HepG2 (cell line): ENCODE data around the gene C6orf132. TPM values are rescaled to one million over a fixed set of nuclear protein-coding genes. Genes with fewer than 3 reads are reported as not detected.

Experiments
- AFF4 ChIP-seq: sonication (generic); formaldehyde crosslinking; IDR thresholded peaks from 2 replicates; pipeline ENCODE4 v1.4.0; 2020; ENCODE audit warnings: missing genetic modification reagents
- ARNTL ChIP-seq: sonication (generic); formaldehyde crosslinking; IDR thresholded peaks from 2 replicates; pipeline ENCODE4 v1.4.0; 2020; ENCODE audit warnings: mild to moderate bottlenecking, missing genetic modification reagents
- EED ChIP-seq: sonication (generic); formaldehyde crosslinking; IDR thresholded peaks from 2 replicates; pipeline ENCODE4 v1.5.0; 2020; ENCODE audit warnings: mild to moderate bottlenecking, missing genetic modification reagents
- HDAC1 ChIP-seq: sonication (generic); formaldehyde crosslinking; IDR thresholded peaks from 2 replicates; pipeline ENCODE4 v1.5.1; 2020; ENCODE audit warnings: mild to moderate bottlenecking, missing genetic modification reagents
- HMG20A ChIP-seq: IDR thresholded peaks from 2 replicates; pipeline ENCODE4 v1.6.1; 2016; ENCODE audit warnings: borderline replicate concordance
- KLF16 ChIP-seq, 2 experiments: sonication (generic) in 1 of 2; formaldehyde crosslinking in 1 of 2; IDR thresholded peaks; 2 replicates each; pipeline versions ENCODE4 v1.6.1 to v1.8.0; 2016 to 2023; ENCODE audit warnings: missing genetic modification reagents in 2 of 2, missing compliant biosample characterization in 1 of 2
- LBX2 ChIP-seq: sonication (generic); formaldehyde crosslinking; IDR thresholded peaks from 2 replicates; pipeline ENCODE4 v1.5.0; 2020; ENCODE audit warnings: missing genetic modification reagents, mild to moderate bottlenecking, borderline replicate concordance
- SAP130 ChIP-seq: IDR thresholded peaks from 2 replicates; pipeline ENCODE4 v1.6.1; 2016; ENCODE audit warnings: low read depth
- SNAPC4 ChIP-seq: sonication (generic); formaldehyde crosslinking; IDR thresholded peaks from 2 replicates; pipeline ENCODE4 v1.4.0; 2020; ENCODE audit warnings: mild to moderate bottlenecking, missing genetic modification reagents
- ZBTB26 ChIP-seq: IDR thresholded peaks from 2 replicates; pipeline ENCODE4 v1.6.1; 2016; ENCODE audit warnings: missing compliant biosample characterization, missing genetic modification reagents, borderline replicate concordance
- ZFYVE20 ChIP-seq: sonication (generic); formaldehyde crosslinking; IDR thresholded peaks from 2 replicates; pipeline ENCODE4 v1.8.0; 2023; ENCODE audit warnings: low read depth, mild to moderate bottlenecking, moderate library complexity, missing genetic modification reagents, borderline replicate concordance
- ZNF18 ChIP-seq: sonication (generic); formaldehyde crosslinking; IDR thresholded peaks from 2 replicates; pipeline ENCODE4 v1.8.0; 2022; ENCODE audit warnings: mild to moderate bottlenecking, missing genetic modification reagents; ENCODE audit not compliant: insufficient replicate concordance
- ZNF317 ChIP-seq: sonication (generic); formaldehyde crosslinking; IDR thresholded peaks from 2 replicates; pipeline ENCODE4 v1.5.0; 2020; ENCODE audit warnings: mild to moderate bottlenecking, missing genetic modification reagents
- ZNF775 ChIP-seq: sonication (generic); formaldehyde crosslinking; IDR thresholded peaks from 2 replicates; pipeline ENCODE4 v1.4.0; 2020; ENCODE audit warnings: missing genetic modification reagents, mild to moderate bottlenecking, moderate library complexity, borderline replicate concordance
- polyA plus RNA-seq, 8 experiments: library from polyadenylated mRNA; depleted of rRNA in 3 of 8; stranded (reverse) in 7 of 8; unstranded in 1 of 8; fragments of >200 nt; fragmentation: Illumina TruSeq in 4 of 8; extraction: Trizol in 4 of 8; gene quantifications; 2 replicates each; pipeline versions ENCODE4 v1.2.1 to v1.2.3, GENCODE V29; 2011 to 2016; ENCODE audit warnings: low read depth in 4 of 8, missing spikeins in 1 of 8, mixed read lengths in 1 of 8; ENCODE audit not compliant: insufficient read depth in 1 of 8
- total RNA-seq, 5 experiments: library from RNA; depleted of rRNA; stranded (reverse); fragments of >200 nt; fragmentation: Illumina TruSeq; extraction: Trizol; gene quantifications; 2 replicates each; pipeline ENCODE4 v1.2.3, GENCODE V29; 2016; ENCODE audit warnings: low read depth in 1 of 5

C6orf132 gene
- total and polyA plus RNA-seq, 2 of the 13 experiments (the other 11 are each of a cell fraction or from before 2014, with no cell fraction given): 0.78 to 3.0 TPM

GRCh38 chr6:42100029-42100901, 42.2 kb downstream of the C6orf132 start (continued):
- no peak for TF ChIP-seq ZNF317
- no peak for TF ChIP-seq ZBTB26 (CRISPR knock-in tag)
- no peak for TF ChIP-seq ARNTL (CRISPR knock-in tag)
- TF ChIP-seq SNAPC4 (CRISPR knock-in tag): no peak
- no peak for TF ChIP-seq LBX2 (CRISPR knock-in tag)
- TF ChIP-seq ZFYVE20 (CRISPR knock-in tag): no peak
- TF ChIP-seq EED (CRISPR knock-in tag): no peak
- no peak for TF ChIP-seq AFF4 (CRISPR knock-in tag)
- TF ChIP-seq ZNF775: no peak
- TF ChIP-seq KLF16 (CRISPR knock-in tag; IDR thresholded peaks at IDR 0.05): no peak
- no peak for TF ChIP-seq ZNF18 (CRISPR knock-in tag)
- TF ChIP-seq HDAC1 (CRISPR knock-in tag): peak; percentile 43; the same call in 1 of the 2 replicates
- peak; percentile 81 for TF ChIP-seq SAP130
- peak; percentile 45; the same call in 1 of the 2 replicates for TF ChIP-seq HMG20A (CRISPR knock-in tag)
